Fibroblast of lung (primary cell): ENCODE results near the gene SH3PXD2A.

Source experiments
- CTCF ChIP-seq, 2 donors: IDR thresholded peaks in 1 of 2; conservative IDR thresholded peaks in 1 of 2; 1 replicate in 1 of 2; 2 replicates in 1 of 2; pipeline ENCODE4 v1.5.1; 2011 to 2012; ENCODE audit warnings: low read length in 2 of 2, control low read depth in 1 of 2, inconsistent platforms in 1 of 2, low read depth in 1 of 2, mild to moderate bottlenecking in 1 of 2
- EZH2 ChIP-seq: IDR thresholded peaks from 2 replicates; pipeline ENCODE4 v1.5.1; 2012; ENCODE audit warnings: low read length, control low read depth, mild to moderate bottlenecking; ENCODE audit errors: missing control alignments

DNA sequence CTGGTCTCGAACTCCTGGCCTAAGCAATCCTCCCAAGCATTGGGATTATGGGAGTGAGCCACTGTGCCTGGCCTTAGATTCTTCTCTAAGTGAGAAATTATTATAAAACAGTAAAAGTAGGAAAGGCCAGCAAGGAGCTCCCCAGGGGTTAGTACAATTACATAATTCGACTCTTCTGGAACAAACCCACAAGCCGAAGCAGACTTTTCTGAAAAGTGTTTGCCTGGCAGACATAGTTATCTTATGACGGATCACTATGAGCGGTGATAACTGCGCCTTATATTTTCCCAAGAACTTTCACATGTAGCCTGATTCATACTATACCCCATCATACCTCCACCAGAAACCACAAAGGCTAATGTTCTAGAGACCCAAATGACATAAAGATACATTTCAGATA, 30.2 kb upstream of the SH3PXD2A start:
- TF ChIP-seq CTCF (conservative IDR thresholded peaks at IDR 0.05 in 1 of 2, IDR thresholded peaks at IDR 0.05 in 1 of 2; ENCODE audit: low read depth in 1 of 2, low read length in 2 of 2): no peak
- no peak for TF ChIP-seq EZH2
